GM19463 (cell line): ENCODE results near the gene NOC2L.
"Not testable (repeated sequence)": the region's sequence is repeated elsewhere in the genome, so short reads cannot be mapped to it uniquely, and the experiment has no call there.

ENCODE experiments used
- ATAC-seq: cut with Tn5 transposase; IDR thresholded peaks from one replicate; pipeline ENCODE4 v1.9.1; 2021; ENCODE audit warnings: mild to moderate bottlenecking, moderate library complexity; ENCODE audit not compliant: unreplicated experiment

The NOC2L gene

GRCh38 chr1:907611-908451, 51.2 kb downstream of the NOC2L start:
- ATAC-seq, result no peak

- no peak for ATAC-seq
Measured at GRCh38 chr1:906600-907420, 52.2 kb downstream of the NOC2L start.

- no peak for ATAC-seq
Measured at GRCh38 chr1:905811-906599, 53.1 kb downstream of the NOC2L start.

- no peak for ATAC-seq
Measured at GRCh38 chr1:905071-905749, 53.8 kb downstream of the NOC2L start.

- no peak for ATAC-seq
Measured at GRCh38 chr1:904310-904950, 54.6 kb downstream of the NOC2L start.

GRCh38 chr1:903721-904271, 55.3 kb downstream of the NOC2L start:
- ATAC-seq, result no peak

GRCh38 chr1:903305-903704, 55.8 kb downstream of the NOC2L start:
- no peak for ATAC-seq

GRCh38 chr1:902802-903201, 56.3 kb downstream of the NOC2L start:
- no peak for ATAC-seq

GRCh38 chr1:901108-901859, 57.8 kb downstream of the NOC2L start:
- no peak for ATAC-seq

GRCh38 chr1:899636-900317, 59.3 kb downstream of the NOC2L start:
- no peak for ATAC-seq

- not testable (repeated sequence) for ATAC-seq
Measured at GRCh38 chr1:897951-898350, 61.1 kb downstream of the NOC2L start.

GRCh38 chr1:897226-897625, 61.8 kb downstream of the NOC2L start:
- no peak for ATAC-seq
